ENCODE results near the gene NHSL2. TPM values are rescaled to one million over a fixed set of nuclear protein-coding genes. Genes with fewer than 3 reads are reported as not detected.

NHSL2 gene
- total RNA-seq, 2 experiments from 2014 or later: 7.9 to 8.7 TPM

GRCh38 chrX:72131317-72132294 is 221.0 kb downstream of the NHSL2 start, which contains the start of gene RTL5:
RTL5 (minus strand) TSS chrX:72131915.
- H3K9me3 Mint-ChIP-seq: no peaks in the 10 kb centered on the region

GRCh38 chrX:72132456-72132855 is 221.8 kb downstream of the NHSL2 start:
- DNase-seq: no peak
- peaks cover 64% of the 10 kb centered on the region for H3K27me3 Mint-ChIP-seq
- no peak overlapping the region for H3K27ac Mint-ChIP-seq
- H3K36me3 Mint-ChIP-seq (ENCODE audit: low read depth): peaks cover 3% of the 10 kb centered on the region
- no peaks in the 10 kb centered on the region for H3K9me3 Mint-ChIP-seq
- H3K4me3 Mint-ChIP-seq: no peak overlapping the region
- peaks cover 5% of the 10 kb centered on the region for H3K4me1 Mint-ChIP-seq
- CTCF ChIA-PET: interaction anchor here (0.6 to 1.8 kb wide), 6 partner anchors 9 to 128 kb away, joined by 3 to 10 read pairs (median 3); partner anchors contain the start of gene PIN4
- POLR2A ChIA-PET: interaction anchor here (0.8 to 1.4 kb wide), 4 partner anchors 9 to 50 kb away, joined by 3 to 5 read pairs (median 4); partner anchors contain the start of gene PIN4

More at GRCh38 chrX:72131317-72132294, 221.0 kb downstream of the NHSL2 start, which contains the start of gene RTL5:
- peaks cover 8% of the 10 kb centered on the region for H3K4me1 Mint-ChIP-seq
- CTCF ChIA-PET: interaction anchor here (0.6 to 2.0 kb wide), 7 partner anchors 9 to 127 kb away, joined by 3 to 10 read pairs (median 3); partner anchors contain the start of gene PIN4
- peaks cover 61% of the 10 kb centered on the region for H3K27me3 Mint-ChIP-seq
- H3K4me3 Mint-ChIP-seq: peak within 1 kb of the TSS; percentile 49
- H3K27ac Mint-ChIP-seq: no peak within 1 kb of the TSS
- POLR2A ChIA-PET: interaction anchor here (0.8 to 1.4 kb wide), 4 partner anchors 10 to 51 kb away, joined by 3 to 5 read pairs (median 4); partner anchors contain the start of gene PIN4
- peaks cover 3% of the 10 kb centered on the region for H3K36me3 Mint-ChIP-seq (ENCODE audit: low read depth)
- no peak for DNase-seq

- H3K4me3 Mint-ChIP-seq: no peak overlapping the region
- DNase-seq: no peak
- POLR2A ChIA-PET: no interaction called here
- CTCF ChIA-PET: no interaction called here
- H3K27ac Mint-ChIP-seq: no peak overlapping the region
- H3K36me3 Mint-ChIP-seq (ENCODE audit: low read depth): peaks cover 3% of the 10 kb centered on the region
- H3K27me3 Mint-ChIP-seq: peaks cover 56% of the 10 kb centered on the region
- no peaks in the 10 kb centered on the region for H3K9me3 Mint-ChIP-seq
- peaks cover 3% of the 10 kb centered on the region for H3K4me1 Mint-ChIP-seq
These were observed 223.4 kb downstream of the NHSL2 start for GRCh38 chrX:72133851-72134546.

- Mint-ChIP-seq H3K27ac (no peak overlapping the region), H3K4me3 (no peak overlapping the region), H3K36me3 (ENCODE audit: low read depth) (peaks cover 17% of the 10 kb centered on the region), H3K4me1 (peaks cover 22% of the 10 kb centered on the region), H3K27me3 (peaks cover 43% of the 10 kb centered on the region), H3K9me3 (no peaks in the 10 kb centered on the region)
- no peak for DNase-seq
- ChIA-PET CTCF (no interaction called here), POLR2A (interaction anchor here (1.1 kb wide), 1 partner anchor 10 kb away, joined by 3 read pairs; no protein-coding TSS in a partner anchor)
These were observed 227.3 kb downstream of the NHSL2 start for GRCh38 chrX:72137846-72138495.

- no peak for DNase-seq
- peaks cover 17% of the 10 kb centered on the region for H3K36me3 Mint-ChIP-seq (ENCODE audit: low read depth)
- H3K4me1 Mint-ChIP-seq: peaks cover 36% of the 10 kb centered on the region
- no peak overlapping the region for H3K4me3 Mint-ChIP-seq
- H3K9me3 Mint-ChIP-seq: no peaks in the 10 kb centered on the region
- peaks cover 36% of the 10 kb centered on the region for H3K27me3 Mint-ChIP-seq
- POLR2A ChIA-PET: no interaction called here
- CTCF ChIA-PET: no interaction called here
- H3K27ac Mint-ChIP-seq: no peak overlapping the region
These were observed 228.9 kb downstream of the NHSL2 start for GRCh38 chrX:72139538-72139937.

GRCh38 chrX:72141372-72142004 is 230.8 kb downstream of the NHSL2 start:
- Mint-ChIP-seq H3K4me1 (peaks cover 38% of the 10 kb centered on the region), H3K9me3 (no peaks in the 10 kb centered on the region), H3K27me3 (peaks cover 33% of the 10 kb centered on the region), H3K36me3 (ENCODE audit: low read depth) (peaks cover 17% of the 10 kb centered on the region), H3K4me3 (peak overlapping the region; percentile 33), H3K27ac (peak overlapping the region; percentile 63)
- no peak for DNase-seq
- ChIA-PET CTCF (interaction anchor here (1.0 kb wide), 1 partner anchor 10 kb away, joined by 3 read pairs; the partner anchor contains the start of gene RTL5), POLR2A (interaction anchor here (0.8 to 1.2 kb wide), 2 partner anchors 10 kb away, joined by 3 to 4 read pairs; partner anchors contain the start of gene RTL5)

- Mint-ChIP-seq H3K9me3 (no peaks in the 10 kb centered on the region), H3K4me3 (no peak overlapping the region), H3K27ac (no peak overlapping the region), H3K36me3 (ENCODE audit: low read depth) (peaks cover 17% of the 10 kb centered on the region), H3K27me3 (peaks cover 32% of the 10 kb centered on the region), H3K4me1 (peaks cover 38% of the 10 kb centered on the region)
- DNase-seq: no peak
- CTCF ChIA-PET: interaction anchor here (1.5 kb wide), 1 partner anchor 123 kb away, joined by 3 read pairs; no protein-coding TSS in a partner anchor
- POLR2A ChIA-PET: interaction anchor here (0.8 kb wide), 1 partner anchor 11 kb away, joined by 3 read pairs; the partner anchor contains the start of gene RTL5
These were observed 231.6 kb downstream of the NHSL2 start for GRCh38 chrX:72142094-72142793.

GRCh38 chrX:72142794-72143608 is 232.4 kb downstream of the NHSL2 start:
- no peak overlapping the region for H3K4me3 Mint-ChIP-seq
- H3K27ac Mint-ChIP-seq: no peak overlapping the region
- peaks cover 17% of the 10 kb centered on the region for H3K36me3 Mint-ChIP-seq (ENCODE audit: low read depth)
- H3K9me3 Mint-ChIP-seq: no peaks in the 10 kb centered on the region
- no peak for DNase-seq
- ChIA-PET POLR2A (interaction anchor here (0.8 kb wide), 1 partner anchor 11 kb away, joined by 3 read pairs; the partner anchor contains the start of gene RTL5), CTCF (interaction anchor here (1.5 kb wide), 1 partner anchor 124 kb away, joined by 3 read pairs; no protein-coding TSS in a partner anchor)
- peaks cover 34% of the 10 kb centered on the region for H3K27me3 Mint-ChIP-seq
- peaks cover 38% of the 10 kb centered on the region for H3K4me1 Mint-ChIP-seq

- no peak overlapping the region for H3K4me3 Mint-ChIP-seq
- no peak overlapping the region for H3K27ac Mint-ChIP-seq
- CTCF ChIA-PET: interaction anchor here (1.5 kb wide), 1 partner anchor 124 kb away, joined by 3 read pairs; no protein-coding TSS in a partner anchor
- H3K9me3 Mint-ChIP-seq: no peaks in the 10 kb centered on the region
- peaks cover 17% of the 10 kb centered on the region for H3K36me3 Mint-ChIP-seq (ENCODE audit: low read depth)
- no peak for DNase-seq
- POLR2A ChIA-PET: no interaction called here
- peaks cover 34% of the 10 kb centered on the region for H3K27me3 Mint-ChIP-seq
- peaks cover 38% of the 10 kb centered on the region for H3K4me1 Mint-ChIP-seq
These were observed 232.9 kb downstream of the NHSL2 start for GRCh38 chrX:72143609-72143907.

- Mint-ChIP-seq H3K4me1 (peaks cover 38% of the 10 kb centered on the region), H3K27ac (no peak overlapping the region), H3K27me3 (peaks cover 32% of the 10 kb centered on the region), H3K4me3 (no peak overlapping the region), H3K9me3 (no peaks in the 10 kb centered on the region), H3K36me3 (ENCODE audit: low read depth) (peaks cover 7% of the 10 kb centered on the region)
- ChIA-PET POLR2A (interaction anchor here (0.6 to 0.7 kb wide), 2 partner anchors 41 to 93 kb away, joined by 3 to 4 read pairs; no protein-coding TSS in a partner anchor), CTCF (no interaction called here)
- DNase-seq: no peak
These were observed 234.5 kb downstream of the NHSL2 start for GRCh38 chrX:72145181-72145580.

GRCh38 chrX:72146527-72146926 is 235.9 kb downstream of the NHSL2 start:
- Mint-ChIP-seq H3K27me3 (peaks cover 30% of the 10 kb centered on the region), H3K27ac (no peak overlapping the region), H3K9me3 (no peaks in the 10 kb centered on the region), H3K4me1 (peaks cover 26% of the 10 kb centered on the region), H3K4me3 (no peak overlapping the region), H3K36me3 (ENCODE audit: low read depth) (no peaks in the 10 kb centered on the region)
- DNase-seq: no peak
- POLR2A ChIA-PET: no interaction called here
- CTCF ChIA-PET: no interaction called here

Data from activated CD4-positive, alpha-beta memory T cell treated with anti-CD3 and anti-CD28 coated beads, Interleukin-2, amount 10 ng/mL, durations not matched to agents 7 days and 5 days (primary cell).